Testis (tissue), 3 donors: Measurements from ENCODE around the gene CACNA1E. TPM values are rescaled to one million over a fixed set of nuclear protein-coding genes. Genes with fewer than 3 reads are reported as not detected.

Experiments used
- DNase-seq: peaks from one replicate; pipeline ENCODE4 v3.0.0-alpha.2; 2019
- H3K27ac ChIP-seq, 2 donors: fragments of 200-600 bp; sonication (generic); one replicate each; pipeline ENCODE4 v1.5.1; 2019
- H3K27me3 ChIP-seq: fragments of 200-600 bp; sonication (generic); one replicate; pipeline ENCODE4 v1.5.1; 2019
- H3K36me3 ChIP-seq: fragments of 200-600 bp; sonication (generic); one replicate; pipeline ENCODE4 v1.5.1; 2017; ENCODE audit warnings: low read depth; ENCODE audit errors: missing control alignments
- H3K4me1 ChIP-seq: fragments of 200-600 bp; sonication (generic); one replicate; pipeline ENCODE4 v1.5.1; 2019
- H3K4me3 ChIP-seq, 2 donors: fragments of 200-600 bp; sonication (generic); one replicate each; pipeline ENCODE4 v1.5.1; 2017 to 2019
- H3K9me3 ChIP-seq: fragments of 200-600 bp; sonication (generic); one replicate; pipeline ENCODE4 v1.5.1; 2017
- CTCF ChIP-seq, 3 experiments: fragments of 450-650 bp in 2 of 3; fragments of 200-600 bp in 1 of 3; sonication (generic) in 1 of 3; IDR thresholded peaks; one replicate each; pipeline ENCODE4 v1.5.1; 2016 to 2019; ENCODE audit warnings: antibody characterized with exemption in 3 of 3, mild to moderate bottlenecking in 2 of 3, moderate library complexity in 1 of 3
- POLR2A ChIP-seq: fragments of 450-650 bp; IDR thresholded peaks from one replicate; pipeline ENCODE4 v1.6.1; 2017; ENCODE audit warnings: antibody characterized with exemption, mild to moderate bottlenecking, moderate library complexity
- WGBS, 2 donors: methylation state at CpG; one replicate each; pipeline ENCODE4 v1.1.5; 2018; 5-methylcytosine and 5-hydroxymethylcytosine counted together
- intact Hi-C: fragments of 100-400 bp; cut with DNase I; formaldehyde crosslinking; loops from one replicate; pipeline ENCODE4 v1.15.1; 2023; ENCODE audit warnings: low total_unique reads
- polyA plus RNA-seq: library from polyadenylated mRNA; stranded (reverse); fragments of 350-450 nt; fragmentation: Illumina TruSeq; extraction: RNeasy Lipid Tissue Mini Kit (QIAGEN cat#74804); gene quantifications from one replicate; pipeline ENCODE4 v1.2.3, GENCODE V29; 2014; ENCODE audit warnings: low read depth, low replicate concordance; ENCODE audit not compliant: insufficient read depth
- total RNA-seq, 2 donors: library from RNA; depleted of rRNA; stranded (reverse); fragments of >200 nt; gene quantifications; one replicate each; pipeline ENCODE4 v1.2.3, GENCODE V29; 2016

Gene CACNA1E
- total and polyA plus RNA-seq, 3 donors from 2014 or later: 2.4 to 12.6 (median 9.1) TPM

DNA sequence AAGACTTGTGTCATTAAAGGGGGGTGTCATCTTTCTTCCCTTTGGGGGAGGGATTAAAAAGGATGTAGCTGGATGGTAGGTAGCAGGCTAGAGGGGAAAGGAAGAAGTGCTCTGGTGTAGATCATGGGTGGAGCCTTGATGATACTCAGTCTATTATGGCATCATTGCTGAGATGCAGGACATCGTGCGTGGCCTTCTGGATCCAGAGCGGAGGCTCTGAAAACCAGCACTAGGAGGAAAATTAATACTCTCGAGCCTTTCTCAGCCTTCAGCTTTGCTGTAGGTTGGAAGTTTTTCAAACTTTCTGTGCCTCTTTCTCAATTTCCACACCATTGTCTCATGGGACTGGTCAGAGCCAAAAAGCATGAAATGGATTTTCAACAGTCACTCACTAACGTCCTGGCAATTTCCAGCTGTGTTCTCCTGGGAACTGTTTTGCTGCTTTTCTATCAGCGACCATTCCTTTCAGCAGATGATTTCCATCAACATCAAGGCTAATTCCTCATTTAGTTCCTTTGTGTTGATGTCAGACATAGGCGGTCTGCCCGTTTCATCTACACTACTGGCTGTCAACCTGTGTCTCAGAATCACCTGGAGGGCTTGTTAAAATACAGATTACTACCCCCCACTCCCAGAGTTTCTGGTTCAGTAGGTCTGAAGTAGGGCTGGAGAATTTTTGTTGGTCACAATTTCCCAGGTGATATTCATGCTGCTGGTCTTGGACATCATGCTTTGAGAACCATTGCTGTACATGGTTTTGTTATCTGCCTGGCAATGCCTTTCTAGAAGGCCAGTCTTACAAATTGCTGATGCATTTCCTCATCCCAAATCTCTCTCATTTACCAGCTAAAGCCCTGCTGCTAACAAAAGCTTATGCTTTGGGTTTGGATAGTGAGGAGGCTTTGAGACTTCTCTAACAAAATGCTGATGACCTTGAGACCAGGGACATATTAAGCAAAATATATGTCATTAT is 7.7 kb downstream of the CACNA1E start:
- Histone ChIP-seq H3K36me3 (no peaks in the 10 kb centered on the region), H3K4me3 (no peak overlapping the region), H3K27ac (no peak overlapping the region), H3K4me1 (no peaks in the 10 kb centered on the region), H3K9me3 (no peaks in the 10 kb centered on the region), H3K27me3 (no peaks in the 10 kb centered on the region)
- 69 to 74% methylated on average over 8 of the region's 8 CpGs for WGBS, 2 donors
- TF ChIP-seq POLR2A (no peak), CTCF (IDR thresholded peaks at IDR 0.05) (no peak)
- intact Hi-C loops: no loop called here
- DNase-seq: no peak

- Histone ChIP-seq H3K27me3 (no peaks in the 10 kb centered on the region), H3K4me3 (no peak overlapping the region), H3K4me1 (no peaks in the 10 kb centered on the region), H3K36me3 (no peaks in the 10 kb centered on the region), H3K9me3 (no peaks in the 10 kb centered on the region), H3K27ac (no peak overlapping the region)
- DNase-seq: peak; percentile 54
- WGBS, 2 donors: 35 to 54% methylated on average over 3 of the region's 3 CpGs
- no peak for TF ChIP-seq CTCF (IDR thresholded peaks at IDR 0.05)
- TF ChIP-seq POLR2A: no peak
- intact Hi-C loops: no loop called here
Observed at GRCh38 chr1:181493166-181493565, 9.8 kb downstream of the CACNA1E start.

- no peak overlapping the region for H3K27ac ChIP-seq
Observed at GRCh38 chr1:181493885-181494284, 10.6 kb downstream of the CACNA1E start.

DNA sequence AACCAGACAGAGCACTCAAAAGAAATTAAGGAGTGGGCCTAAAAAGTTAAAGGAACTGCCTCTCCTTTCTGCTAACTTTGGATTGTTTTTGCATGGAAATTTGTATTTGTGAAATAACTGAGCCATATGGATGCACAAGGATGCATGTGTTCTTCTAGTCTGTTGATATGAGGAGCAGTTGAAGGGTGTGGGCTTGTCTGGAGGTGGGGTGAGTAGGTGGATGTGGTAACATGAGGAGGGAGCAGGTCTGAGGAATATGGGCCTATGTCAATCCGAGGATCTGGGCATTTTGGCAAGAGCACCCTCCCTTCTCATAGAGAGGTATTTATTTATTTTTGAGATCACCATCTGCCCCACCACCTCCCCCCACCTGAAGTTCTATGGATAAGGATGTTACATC is 13.4 kb downstream of the CACNA1E start:
- Histone ChIP-seq H3K4me1 (no peaks in the 10 kb centered on the region), H3K9me3 (no peaks in the 10 kb centered on the region), H3K36me3 (no peaks in the 10 kb centered on the region), H3K27ac (no peak overlapping the region), H3K4me3 (no peak overlapping the region), H3K27me3 (no peaks in the 10 kb centered on the region)
- 54 to 61% methylated on average over 1 of the region's 1 CpG for WGBS, 2 donors
- DNase-seq: no peak
- intact Hi-C loops: no loop called here
- TF ChIP-seq POLR2A (no peak), CTCF (IDR thresholded peaks at IDR 0.05) (no peak)

More at GRCh38 chr1:181493885-181494284, 10.6 kb downstream of the CACNA1E start:
- Histone ChIP-seq H3K9me3 (no peaks in the 10 kb centered on the region), H3K36me3 (no peaks in the 10 kb centered on the region), H3K27me3 (no peaks in the 10 kb centered on the region), H3K4me3 (no peak overlapping the region), H3K4me1 (no peaks in the 10 kb centered on the region)
- no peak for DNase-seq
- no peak for TF ChIP-seq POLR2A
- TF ChIP-seq CTCF (IDR thresholded peaks at IDR 0.05): no peak
- WGBS, 2 donors: 86 to 94% methylated on average over 4 of the region's 4 CpGs
- intact Hi-C loops: no loop called here
